ENCODE data around the gene SNTG2.

The SNTG2 gene

DNA sequence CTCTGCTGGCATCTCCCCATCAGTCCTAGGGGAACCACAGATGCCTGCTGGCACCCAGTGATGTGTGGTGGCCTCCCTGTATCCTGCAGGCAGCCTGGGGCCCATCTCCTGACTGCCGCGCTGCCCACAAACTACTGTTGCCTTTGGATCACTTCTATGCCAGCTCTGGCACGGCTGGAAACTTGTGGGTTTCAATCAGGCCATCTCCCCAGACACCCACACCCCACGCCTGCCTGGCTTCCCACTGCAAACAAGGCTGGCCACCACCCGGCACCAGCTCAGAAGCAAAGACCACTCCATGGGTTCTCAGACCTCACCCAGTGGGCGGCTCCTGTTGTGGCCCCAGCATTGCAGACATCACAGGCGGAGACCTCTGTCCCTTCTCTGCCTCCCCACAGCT, 447.5 kb downstream of the SNTG2 start:
- Histone ChIP-seq H3K27ac (no peak overlapping the region), H3K9me3 (ENCODE audit: severe bottlenecking) (no peaks in the 10 kb centered on the region), H3K4me3 (ENCODE audit: low read depth, low read length) (no peak overlapping the region), H3K27me3 (ENCODE audit: insufficient read depth, low read depth, severe bottlenecking) (no peaks in the 10 kb centered on the region), H3K36me3 (no peaks in the 10 kb centered on the region)
- TF ChIP-seq, protein P1, sequence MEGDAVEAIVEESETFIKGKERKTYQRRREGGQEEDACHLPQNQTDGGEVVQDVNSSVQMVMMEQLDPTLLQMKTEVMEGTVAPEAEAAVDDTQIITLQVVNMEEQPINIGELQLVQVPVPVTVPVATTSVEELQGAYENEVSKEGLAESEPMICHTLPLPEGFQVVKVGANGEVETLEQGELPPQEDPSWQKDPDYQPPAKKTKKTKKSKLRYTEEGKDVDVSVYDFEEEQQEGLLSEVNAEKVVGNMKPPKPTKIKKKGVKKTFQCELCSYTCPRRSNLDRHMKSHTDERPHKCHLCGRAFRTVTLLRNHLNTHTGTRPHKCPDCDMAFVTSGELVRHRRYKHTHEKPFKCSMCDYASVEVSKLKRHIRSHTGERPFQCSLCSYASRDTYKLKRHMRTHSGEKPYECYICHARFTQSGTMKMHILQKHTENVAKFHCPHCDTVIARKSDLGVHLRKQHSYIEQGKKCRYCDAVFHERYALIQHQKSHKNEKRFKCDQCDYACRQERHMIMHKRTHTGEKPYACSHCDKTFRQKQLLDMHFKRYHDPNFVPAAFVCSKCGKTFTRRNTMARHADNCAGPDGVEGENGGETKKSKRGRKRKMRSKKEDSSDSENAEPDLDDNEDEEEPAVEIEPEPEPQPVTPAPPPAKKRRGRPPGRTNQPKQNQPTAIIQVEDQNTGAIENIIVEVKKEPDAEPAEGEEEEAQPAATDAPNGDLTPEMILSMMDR (IDR thresholded peaks at IDR 0.05; ENCODE audit: low read depth, low read length), result no peak
- DNase-seq, result no peak

DNA sequence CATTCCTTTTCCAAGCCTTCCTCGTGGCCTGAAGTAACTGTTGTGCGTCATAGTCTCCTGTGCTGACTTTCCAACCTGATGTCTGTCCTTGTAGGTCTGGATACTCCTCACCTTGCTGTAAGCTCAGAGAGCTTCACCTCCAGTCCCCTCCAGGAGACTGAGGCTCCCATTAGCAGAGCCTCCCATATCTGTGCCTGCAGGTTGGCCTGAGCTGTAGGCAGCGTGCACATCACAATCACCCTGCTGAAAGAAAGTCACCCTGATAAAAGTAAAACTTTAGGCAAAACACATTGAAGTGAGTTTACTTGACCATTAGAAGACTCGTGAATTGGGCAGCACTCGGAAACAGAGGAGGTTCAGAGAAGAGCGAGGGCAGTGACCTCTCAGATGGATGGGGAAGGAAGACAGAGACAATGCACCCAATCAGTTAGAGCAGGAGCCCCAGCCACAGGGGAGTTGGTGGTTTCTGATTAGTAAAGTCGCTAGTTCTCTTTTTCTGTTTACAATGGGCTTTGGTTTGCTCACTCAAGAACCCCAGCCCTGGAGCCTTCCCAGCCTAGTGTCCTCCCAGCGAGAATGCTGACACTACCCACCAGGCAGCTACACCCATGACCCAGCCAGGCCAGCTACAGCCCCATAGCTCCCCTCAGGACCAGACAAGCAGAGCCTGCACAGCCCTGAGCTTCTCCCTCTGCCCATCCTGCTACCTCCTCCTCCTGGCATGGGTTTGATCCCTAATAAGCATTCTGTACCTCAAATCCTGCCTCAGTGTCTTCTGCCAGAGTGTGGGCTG, 450.5 kb downstream of the SNTG2 start:
- peak; percentile 4 for DNase-seq
- H3K9me3 ChIP-seq (ENCODE audit: severe bottlenecking), result no peaks in the 10 kb centered on the region
- H3K27me3 ChIP-seq (ENCODE audit: insufficient read depth, low read depth, severe bottlenecking), result no peaks in the 10 kb centered on the region
- H3K36me3 ChIP-seq, result no peaks in the 10 kb centered on the region
- no peak overlapping the region for H3K4me3 ChIP-seq (ENCODE audit: low read depth, low read length)
- no peak overlapping the region for H3K27ac ChIP-seq
- TF ChIP-seq, protein P1 (IDR thresholded peaks at IDR 0.05; ENCODE audit: low read depth, low read length), result no peak

DNA sequence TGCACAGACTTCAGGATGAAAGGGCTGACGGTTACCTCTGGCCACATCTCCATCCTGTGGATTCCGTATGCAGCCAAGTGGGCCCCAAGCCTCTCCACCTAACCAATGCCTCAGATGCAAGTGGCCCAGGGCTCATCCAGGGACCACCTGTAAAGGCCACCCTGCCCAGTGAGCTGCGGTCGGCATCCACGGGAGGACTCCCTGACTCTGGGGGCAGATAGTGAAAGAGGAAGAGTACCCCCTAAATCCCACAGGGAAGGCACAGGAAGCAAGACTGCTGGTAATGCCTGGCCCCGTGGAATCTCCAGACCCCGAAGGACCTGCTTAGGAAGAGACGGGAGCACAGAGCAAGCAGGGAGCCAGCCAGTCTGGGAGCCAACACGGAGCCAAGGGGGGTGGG, 451.4 kb downstream of the SNTG2 start:
- TF ChIP-seq, protein P1 (IDR thresholded peaks at IDR 0.05; ENCODE audit: low read depth, low read length), result no peak

DNA sequence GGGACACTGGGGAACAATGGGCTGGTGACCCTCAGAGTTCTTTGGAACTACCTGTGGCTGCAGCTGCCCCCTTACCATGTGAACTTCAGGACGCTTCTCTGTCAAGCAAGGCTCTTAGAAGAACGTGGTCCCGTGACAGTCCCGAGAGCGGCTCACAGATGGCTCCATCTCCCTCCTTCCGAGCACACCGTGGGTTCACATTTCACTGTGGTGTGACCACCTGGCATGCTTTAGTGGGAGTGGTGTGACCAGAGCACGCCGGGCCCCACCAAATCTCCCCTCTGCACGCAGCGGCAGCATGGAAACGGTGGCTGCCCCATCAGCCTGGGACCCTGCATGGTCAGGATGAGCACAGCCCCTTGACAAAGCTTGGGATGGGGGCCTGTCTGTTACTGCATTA, 452.9 kb downstream of the SNTG2 start:
- H3K27me3 ChIP-seq (ENCODE audit: insufficient read depth, low read depth, severe bottlenecking), result no peaks in the 10 kb centered on the region
- H3K4me3 ChIP-seq (ENCODE audit: low read depth, low read length), result no peak overlapping the region
- H3K9me3 ChIP-seq (ENCODE audit: severe bottlenecking), result no peaks in the 10 kb centered on the region
- DNase-seq, result peak; percentile 6
- no peaks in the 10 kb centered on the region for H3K36me3 ChIP-seq
- no peak overlapping the region for H3K27ac ChIP-seq
- TF ChIP-seq, protein P1 (IDR thresholded peaks at IDR 0.05; ENCODE audit: low read depth, low read length), result no peak

More for the DNA sequence above, 451.4 kb downstream of the SNTG2 start:
- Histone ChIP-seq H3K9me3 (ENCODE audit: severe bottlenecking) (no peaks in the 10 kb centered on the region), H3K27me3 (ENCODE audit: insufficient read depth, low read depth, severe bottlenecking) (no peaks in the 10 kb centered on the region), H3K36me3 (no peaks in the 10 kb centered on the region), H3K4me3 (ENCODE audit: low read depth, low read length) (no peak overlapping the region), H3K27ac (no peak overlapping the region)
- DNase-seq, result peak; percentile 5

DNA sequence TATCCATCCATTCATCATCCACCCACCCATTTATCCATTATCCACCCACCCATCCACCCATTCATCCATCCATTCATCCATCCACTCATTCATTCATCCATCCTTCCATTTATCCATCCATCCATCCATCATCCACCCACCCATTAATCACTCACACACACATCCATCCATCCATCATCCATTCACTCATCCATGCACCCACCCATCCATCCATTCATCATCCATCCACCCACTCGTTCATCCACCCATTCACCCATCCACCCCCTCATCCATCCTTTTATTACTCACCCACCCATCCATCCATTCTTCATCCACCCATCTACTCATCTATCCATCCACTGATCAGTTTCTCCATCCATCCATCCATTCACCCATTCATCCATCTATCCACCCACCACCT, 454.5 kb downstream of the SNTG2 start:
- TF ChIP-seq, protein P1 (IDR thresholded peaks at IDR 0.05; ENCODE audit: low read depth, low read length), result no peak
- DNase-seq, result no peak
- H3K27me3 ChIP-seq (ENCODE audit: insufficient read depth, low read depth, severe bottlenecking), result no peaks in the 10 kb centered on the region

DNA sequence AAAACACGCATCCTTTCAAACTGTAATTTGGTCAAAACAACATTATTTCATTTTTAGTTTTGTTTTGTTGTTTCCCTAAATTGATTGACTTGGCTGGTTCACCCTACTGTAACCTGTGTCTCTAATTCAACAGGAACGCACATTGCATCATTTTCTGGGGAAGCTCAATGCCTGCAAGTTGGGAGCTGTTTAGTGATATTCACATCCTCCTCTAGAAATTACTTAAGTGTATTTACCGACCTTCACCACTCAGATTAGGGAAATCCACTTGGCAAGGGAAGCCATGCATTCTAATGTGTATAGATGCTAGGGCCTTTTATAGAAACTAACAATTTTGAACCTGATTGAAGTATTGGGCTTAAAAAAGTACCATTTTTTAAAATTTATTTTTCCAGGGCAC, 455.3 kb downstream of the SNTG2 start:
- no peaks in the 10 kb centered on the region for H3K36me3 ChIP-seq
- H3K4me3 ChIP-seq (ENCODE audit: low read depth, low read length), result no peak overlapping the region
- no peak for DNase-seq
- no peaks in the 10 kb centered on the region for H3K9me3 ChIP-seq (ENCODE audit: severe bottlenecking)
- no peak overlapping the region for H3K27ac ChIP-seq
- TF ChIP-seq, protein P1 (IDR thresholded peaks at IDR 0.05; ENCODE audit: low read depth, low read length), result no peak
- no peaks in the 10 kb centered on the region for H3K27me3 ChIP-seq (ENCODE audit: insufficient read depth, low read depth, severe bottlenecking)

More for the DNA sequence above, 454.5 kb downstream of the SNTG2 start:
- no peak overlapping the region for H3K4me3 ChIP-seq (ENCODE audit: low read depth, low read length)
- H3K9me3 ChIP-seq (ENCODE audit: severe bottlenecking), result no peaks in the 10 kb centered on the region
- no peaks in the 10 kb centered on the region for H3K36me3 ChIP-seq
- H3K27ac ChIP-seq, result no peak overlapping the region

Data from WERI-Rb-1 (cell line).